A673 (cell line): ENCODE data around the gene DPCD. TPM values are rescaled to one million over a fixed set of nuclear protein-coding genes. Genes with fewer than 3 reads are reported as not detected.

Experiments used
- BruUV-seq: library from RNA; stranded (reverse); fragments of 400-500 nt; replicated peaks from 2 replicates; lab custom pipeline; 2021; lab: Mats Ljungman, UMichigan
- CTCF ChIA-PET: fragments of 300-600 bp; sonication (Branson Sonifier 250); formaldehyde crosslinking; loops from one replicate; lab custom pipeline; 2022; ENCODE audit warnings: antibody characterized with exemption; lab: Charles Lee
- POLR2A ChIA-PET: fragments of 300-600 bp; sonication (Branson Sonifier 250); formaldehyde crosslinking; loops from one replicate; lab custom pipeline; 2022; ENCODE audit warnings: antibody characterized with exemption; ENCODE audit not compliant: low non-redundant PET; lab: Charles Lee
- DNase-seq: peaks from one replicate; pipeline ENCODE4 v3.0.0-alpha.2; 2015; ENCODE audit warnings: low spot score
- H3K27ac ChIP-seq: fragments of 200-600 bp; sonication (generic); 2 replicates; pipeline ENCODE4 v1.5.1; 2016; ENCODE audit warnings: mixed run types, low read depth, mild to moderate bottlenecking, mixed read lengths, antibody characterized with exemption, low read length; ENCODE audit not compliant: poor library complexity, severe bottlenecking
- H3K27me3 ChIP-seq: fragments of 200-600 bp; sonication (generic); replicated peaks from 2 replicates; pipeline ENCODE4 v1.6.1; 2017; ENCODE audit warnings: mixed run types, low read depth, mild to moderate bottlenecking, mixed read lengths, antibody characterized with exemption, low read length; ENCODE audit not compliant: insufficient read depth, poor library complexity
- H3K36me3 ChIP-seq: fragments of 200-600 bp; sonication (generic); 2 replicates; pipeline ENCODE4 v1.6.1; 2016; ENCODE audit warnings: mixed run types, mild to moderate bottlenecking, mixed read lengths, antibody characterized with exemption, low read length; ENCODE audit not compliant: insufficient read depth, poor library complexity, severe bottlenecking
- H3K4me1 ChIP-seq: fragments of 200-600 bp; sonication (generic); 2 replicates; pipeline ENCODE4 v1.6.1; 2017; ENCODE audit warnings: mixed run types, mild to moderate bottlenecking, mixed read lengths, antibody characterized with exemption, low read length; ENCODE audit not compliant: insufficient read depth, poor library complexity, severe bottlenecking
- H3K4me3 ChIP-seq: fragments of 200-600 bp; sonication (generic); 2 replicates; pipeline ENCODE4 v1.5.1; 2016; ENCODE audit warnings: low read depth, mixed run types, mild to moderate bottlenecking, mixed read lengths, low read length; ENCODE audit not compliant: poor library complexity, severe bottlenecking
- H3K9me3 ChIP-seq: fragments of 200-600 bp; sonication (generic); 2 replicates; pipeline ENCODE4 v1.6.1; 2016; ENCODE audit warnings: mixed run types, low read depth, mild to moderate bottlenecking, mixed read lengths, antibody characterized with exemption, low read length; ENCODE audit not compliant: poor library complexity, severe bottlenecking
- EZH2 ChIP-seq: fragments of 200-600 bp; sonication (generic); IDR thresholded peaks from 2 replicates; pipeline ENCODE4 v1.6.1; 2017; ENCODE audit warnings: borderline replicate concordance, low read depth, mild to moderate bottlenecking, mixed read lengths, antibody characterized with exemption, low read length; ENCODE audit not compliant: poor library complexity, severe bottlenecking
- intact Hi-C: fragments of 100-400 bp; cut with micrococcal nuclease; formaldehyde crosslinking; loops from one replicate; pipeline ENCODE4 v1.10.0; 2022; ENCODE audit not compliant: unreplicated experiment
- total RNA-seq: library from RNA; stranded (reverse); gene quantifications from 2 replicates; pipeline ENCODE4 v1.2.3, GENCODE V29; 2021
- TF ChIP-seq, protein P1 (sequence below): fragments of 300-800, 200-600 bp; sonication (generic); conservative IDR thresholded peaks from 2 replicates; pipeline ENCODE4 v1.5.1; 2017; ENCODE audit warnings: low read depth, mild to moderate bottlenecking, antibody characterized with exemption, low read length, moderate library complexity, mixed read lengths

The DPCD gene
- total RNA-seq, 1 experiment from 2014 or later = 32.5 TPM

DNA sequence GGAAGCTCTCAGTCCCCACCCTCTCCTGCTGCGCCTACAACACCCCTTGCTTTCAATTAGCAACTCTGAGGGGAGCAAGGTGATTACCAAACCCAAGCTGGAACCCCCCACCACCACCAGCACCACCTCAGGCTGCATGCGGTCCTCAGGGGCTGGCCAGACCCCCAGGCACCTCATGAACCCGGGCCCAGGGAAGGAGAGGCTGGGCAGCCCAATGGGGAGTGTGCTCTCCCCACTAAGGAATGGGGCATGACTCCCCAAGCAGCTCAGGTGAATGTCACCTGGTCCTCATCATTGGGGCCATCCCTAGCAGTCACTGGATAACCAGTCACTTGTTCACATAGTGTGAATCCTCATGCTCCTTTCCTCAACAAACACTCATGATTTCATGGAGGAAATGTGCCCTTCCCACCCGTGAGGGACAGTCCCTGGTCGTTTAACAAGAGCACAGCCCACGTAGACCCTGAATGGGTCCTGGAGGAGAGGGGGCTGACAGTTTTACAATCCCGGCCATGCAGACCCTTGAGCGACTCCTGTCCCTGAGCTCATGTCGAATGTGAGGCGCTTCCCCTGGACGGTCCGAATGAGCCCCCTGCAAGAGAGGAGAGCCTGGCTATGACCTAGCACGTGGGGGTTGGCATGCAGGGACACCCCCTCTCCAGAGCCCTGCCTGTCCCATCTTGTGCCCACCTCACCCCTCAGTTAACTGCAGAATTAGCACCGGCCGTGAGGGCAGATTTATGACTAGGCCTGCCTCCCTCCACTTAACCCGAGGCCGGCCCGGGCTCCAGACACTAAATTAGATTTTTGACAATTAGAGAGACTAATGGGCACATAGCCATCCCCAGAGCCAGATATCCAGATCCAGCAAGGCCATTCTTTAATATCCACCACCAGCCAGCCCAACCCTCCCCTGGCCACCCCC, 29.2 kb upstream of the DPCD start:
- Histone ChIP-seq H3K27ac (no peak overlapping the region), H3K36me3 (no peaks in the 10 kb centered on the region), H3K4me1 (no peaks in the 10 kb centered on the region), H3K27me3 (no peaks in the 10 kb centered on the region), H3K9me3 (no peaks in the 10 kb centered on the region), H3K4me3 (no peak overlapping the region)
- intact Hi-C loops = no loop called here
- no TSS peak for BruUV-seq
- ChIA-PET CTCF (no interaction called here), POLR2A (no interaction called here)
- no peak for DNase-seq
- TF ChIP-seq, protein P1, sequence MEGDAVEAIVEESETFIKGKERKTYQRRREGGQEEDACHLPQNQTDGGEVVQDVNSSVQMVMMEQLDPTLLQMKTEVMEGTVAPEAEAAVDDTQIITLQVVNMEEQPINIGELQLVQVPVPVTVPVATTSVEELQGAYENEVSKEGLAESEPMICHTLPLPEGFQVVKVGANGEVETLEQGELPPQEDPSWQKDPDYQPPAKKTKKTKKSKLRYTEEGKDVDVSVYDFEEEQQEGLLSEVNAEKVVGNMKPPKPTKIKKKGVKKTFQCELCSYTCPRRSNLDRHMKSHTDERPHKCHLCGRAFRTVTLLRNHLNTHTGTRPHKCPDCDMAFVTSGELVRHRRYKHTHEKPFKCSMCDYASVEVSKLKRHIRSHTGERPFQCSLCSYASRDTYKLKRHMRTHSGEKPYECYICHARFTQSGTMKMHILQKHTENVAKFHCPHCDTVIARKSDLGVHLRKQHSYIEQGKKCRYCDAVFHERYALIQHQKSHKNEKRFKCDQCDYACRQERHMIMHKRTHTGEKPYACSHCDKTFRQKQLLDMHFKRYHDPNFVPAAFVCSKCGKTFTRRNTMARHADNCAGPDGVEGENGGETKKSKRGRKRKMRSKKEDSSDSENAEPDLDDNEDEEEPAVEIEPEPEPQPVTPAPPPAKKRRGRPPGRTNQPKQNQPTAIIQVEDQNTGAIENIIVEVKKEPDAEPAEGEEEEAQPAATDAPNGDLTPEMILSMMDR = no peak
- no peak for TF ChIP-seq EZH2

DNA sequence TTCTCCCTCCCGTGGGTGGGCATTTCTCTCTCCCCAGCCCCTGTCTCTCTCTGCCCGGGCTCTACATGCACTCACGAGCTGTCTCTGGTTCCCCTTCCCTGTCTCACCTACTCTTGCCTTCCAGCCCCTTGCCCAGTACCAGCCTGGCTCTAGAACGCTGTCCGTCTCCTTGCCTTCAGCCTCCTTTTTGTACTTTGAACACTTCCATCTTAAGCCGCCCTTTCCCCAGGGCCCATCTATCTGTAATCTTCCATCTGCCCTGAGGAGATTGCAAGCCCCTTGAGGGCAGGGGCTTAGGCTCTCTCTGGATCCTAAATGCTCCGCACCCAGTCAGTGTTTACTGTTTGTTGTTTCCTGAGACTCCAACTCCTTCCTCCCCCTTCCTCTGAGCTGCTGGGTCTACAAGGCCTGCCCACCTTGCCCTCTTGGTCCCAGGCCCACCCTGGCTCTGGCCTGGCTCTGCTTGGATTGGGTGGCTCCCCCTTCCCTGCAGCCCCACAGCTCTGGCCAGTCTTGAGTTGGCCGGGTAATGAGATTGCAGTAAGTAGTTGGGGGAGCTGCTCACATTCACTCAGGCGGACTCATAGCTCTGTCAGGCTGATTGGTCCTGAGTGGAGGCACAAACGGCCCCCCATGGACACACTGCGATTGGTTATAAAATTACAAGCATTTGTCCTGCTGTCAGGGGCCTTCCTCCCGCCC, 28.4 kb upstream of the DPCD start:
- Histone ChIP-seq H3K4me3 (no peak overlapping the region), H3K4me1 (no peaks in the 10 kb centered on the region), H3K9me3 (no peaks in the 10 kb centered on the region), H3K27ac (no peak overlapping the region), H3K27me3 (no peaks in the 10 kb centered on the region), H3K36me3 (no peaks in the 10 kb centered on the region)
- no TSS peak for BruUV-seq
- POLR2A ChIA-PET = no interaction called here
- TF ChIP-seq, protein P1 = no peak
- TF ChIP-seq EZH2 = no peak
- CTCF ChIA-PET = no interaction called here
- DNase-seq = no peak
- intact Hi-C loops = no loop called here

DNA sequence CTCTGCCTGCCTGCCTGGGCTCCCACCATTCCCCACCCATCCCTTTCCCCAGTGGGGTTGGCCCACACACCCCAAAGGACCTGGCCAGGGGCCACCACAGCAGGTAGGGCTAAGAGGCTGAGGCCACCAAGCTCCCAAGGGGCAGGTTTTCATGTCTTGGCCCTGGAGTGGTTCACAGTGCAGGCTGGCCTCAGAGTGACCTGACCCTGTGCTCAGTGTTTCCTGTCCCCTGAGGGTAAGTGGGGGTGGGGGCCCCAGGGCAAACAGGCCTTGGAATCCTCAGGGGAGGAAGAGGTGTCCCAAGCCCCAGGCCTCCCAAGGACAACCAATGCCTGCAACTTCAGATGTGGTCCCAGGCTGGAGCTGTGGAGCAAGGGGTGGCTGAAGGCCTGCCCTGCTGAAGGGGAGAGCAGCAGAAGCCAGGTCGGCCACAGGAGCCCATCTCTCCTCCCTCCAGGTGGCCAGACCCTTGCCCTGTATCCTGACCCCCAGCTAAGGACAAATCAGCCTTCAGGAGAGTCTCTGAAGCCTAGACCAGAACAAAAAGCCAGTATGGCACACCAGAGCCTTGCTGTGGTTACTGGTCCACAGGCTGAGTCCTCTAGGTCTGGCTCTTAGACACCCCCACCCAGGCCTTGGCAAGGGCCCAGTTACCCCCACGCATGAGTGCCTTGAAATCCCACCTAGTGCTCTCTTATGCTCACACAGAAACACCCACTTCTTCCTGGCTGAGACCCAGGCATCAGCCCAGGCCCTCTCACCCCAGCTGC, 27.6 kb upstream of the DPCD start:
- CTCF ChIA-PET = no interaction called here
- POLR2A ChIA-PET = no interaction called here
- no TSS peak for BruUV-seq
- Histone ChIP-seq H3K9me3 (no peaks in the 10 kb centered on the region), H3K4me3 (no peak overlapping the region), H3K27me3 (no peaks in the 10 kb centered on the region), H3K36me3 (no peaks in the 10 kb centered on the region), H3K4me1 (no peaks in the 10 kb centered on the region), H3K27ac (no peak overlapping the region)
- intact Hi-C loops = no loop called here
- no peak for DNase-seq
- TF ChIP-seq, protein P1 = no peak
- TF ChIP-seq EZH2 = no peak
